Esophagus squamous epithelium (tissue), 4 donors: ENCODE measurements around the gene DLG2.

Source experiments
- CTCF ChIP-seq, 6 experiments: fragments of 450-650 bp in 4 of 6; fragments of 200-600 bp in 2 of 6; sonication (generic) in 2 of 6; IDR thresholded peaks; one replicate each; pipeline ENCODE4 v1.5.1; 2016 to 2019; ENCODE audit warnings: antibody characterized with exemption in 6 of 6, mild to moderate bottlenecking in 4 of 6, moderate library complexity in 4 of 6
- POLR2A ChIP-seq, 4 donors: fragments of 450-650 bp; IDR thresholded peaks; one replicate each; pipeline ENCODE4 v1.6.1; 2017; ENCODE audit warnings: antibody characterized with exemption in 4 of 4, mild to moderate bottlenecking in 4 of 4, moderate library complexity in 3 of 4

GRCh38 chr11:84497981-84498411 lies 1129.1 kb downstream of the DLG2 start:
- TF ChIP-seq CTCF (IDR thresholded peaks at IDR 0.05) (no peak), POLR2A (IDR thresholded peaks at IDR 0.05) (no peak)
